Calu3 (cell line): ENCODE measurements around the gene RARA. TPM values are rescaled to one million over a fixed set of nuclear protein-coding genes. Genes with fewer than 3 reads are reported as not detected.

ENCODE experiments used
- Bru-seq: library from RNA; stranded (reverse); fragments of 400-500 nt; gene quantifications from one replicate; lab custom pipeline; 2021; lab: Mats Ljungman, UMichigan
- BruChase-seq, 2 experiments: library from RNA; stranded (reverse); fragments of 400-500 nt; gene quantifications; one replicate each; lab custom pipeline; 2021; lab: Mats Ljungman, UMichigan
- BruUV-seq: library from RNA; stranded (reverse); fragments of 400-500 nt; replicated peaks from 2 replicates; lab custom pipeline; 2021; lab: Mats Ljungman, UMichigan
- CTCF ChIA-PET: fragments of 300-600 bp; sonication (Branson Sonifier 250); formaldehyde crosslinking; loops from one replicate; lab custom pipeline; 2022; ENCODE audit warnings: antibody characterized with exemption; lab: Charles Lee
- DNase-seq: peaks from one replicate; pipeline ENCODE4 v3.0.0; 2022
- H3K27ac Mint-ChIP-seq: one replicate; pipeline ENCODE4 v1.8.0; 2022; ENCODE audit warnings: mixed read lengths; ENCODE audit not compliant: unreplicated experiment
- H3K27me3 Mint-ChIP-seq: one replicate; pipeline ENCODE4 v1.8.0; 2022; ENCODE audit warnings: mixed read lengths; ENCODE audit not compliant: unreplicated experiment
- H3K36me3 Mint-ChIP-seq: one replicate; pipeline ENCODE4 v1.8.0; 2022; ENCODE audit warnings: mild to moderate bottlenecking, moderate library complexity, mixed read lengths; ENCODE audit not compliant: insufficient read depth, unreplicated experiment
- H3K4me1 Mint-ChIP-seq: one replicate; pipeline ENCODE4 v1.8.0; 2022; ENCODE audit warnings: mild to moderate bottlenecking, low read depth, mixed read lengths; ENCODE audit not compliant: unreplicated experiment
- H3K4me3 Mint-ChIP-seq: one replicate; pipeline ENCODE4 v1.8.0; 2022; ENCODE audit warnings: mild to moderate bottlenecking, low read depth, moderate library complexity, mixed read lengths; ENCODE audit not compliant: unreplicated experiment
- H3K9me3 Mint-ChIP-seq: one replicate; pipeline ENCODE4 v1.8.0; 2022; ENCODE audit warnings: low read depth, mixed read lengths; ENCODE audit not compliant: unreplicated experiment
- intact Hi-C: fragments of 100-400 bp; cut with micrococcal nuclease; formaldehyde crosslinking; loops from one replicate; pipeline ENCODE4 v1.10.0; 2022; ENCODE audit not compliant: unreplicated experiment
- long read RNA-seq: library from polyadenylated mRNA; stranded (forward); transcript quantifications from one replicate; pipeline ENCODE4 v2.0.0, GENCODE V29; 2022
- total RNA-seq: library from RNA; stranded (reverse); gene quantifications from 2 replicates; pipeline ENCODE4 v1.2.3, GENCODE V29; 2022
- TF ChIP-seq, protein P1 (sequence below): fragments of 200-600 bp; IDR thresholded peaks from one replicate; pipeline ENCODE4 v1.8.0; 2022; ENCODE audit warnings: antibody characterized with exemption; ENCODE audit not compliant: unreplicated experiment

RARA gene
- total RNA-seq: 150 and 170 TPM in 2 replicates
- percentile 91 among the genes with signal in this experiment for Bru-seq, nascent RNA
- BruChase-seq, experiment 1, labeled RNA remaining after a 6-hour chase: percentile 90 among the genes with signal in this experiment
- BruChase-seq, experiment 2, labeled RNA remaining after a 2-hour chase: percentile 90 among the genes with signal in this experiment
- long read RNA-seq, transcript RARA-204 (9 exons, 2,024 nt): minor isoform, 15 of 75 reads
- long read RNA-seq, transcript RARA-202 (8 exons, 2,285 nt): major isoform, 24 of 75 reads
- long read RNA-seq, partial matches to known transcripts: 15 of 75 reads
- long read RNA-seq, other reads (novel, unspliced or antisense): 18 of 75 reads

DNA sequence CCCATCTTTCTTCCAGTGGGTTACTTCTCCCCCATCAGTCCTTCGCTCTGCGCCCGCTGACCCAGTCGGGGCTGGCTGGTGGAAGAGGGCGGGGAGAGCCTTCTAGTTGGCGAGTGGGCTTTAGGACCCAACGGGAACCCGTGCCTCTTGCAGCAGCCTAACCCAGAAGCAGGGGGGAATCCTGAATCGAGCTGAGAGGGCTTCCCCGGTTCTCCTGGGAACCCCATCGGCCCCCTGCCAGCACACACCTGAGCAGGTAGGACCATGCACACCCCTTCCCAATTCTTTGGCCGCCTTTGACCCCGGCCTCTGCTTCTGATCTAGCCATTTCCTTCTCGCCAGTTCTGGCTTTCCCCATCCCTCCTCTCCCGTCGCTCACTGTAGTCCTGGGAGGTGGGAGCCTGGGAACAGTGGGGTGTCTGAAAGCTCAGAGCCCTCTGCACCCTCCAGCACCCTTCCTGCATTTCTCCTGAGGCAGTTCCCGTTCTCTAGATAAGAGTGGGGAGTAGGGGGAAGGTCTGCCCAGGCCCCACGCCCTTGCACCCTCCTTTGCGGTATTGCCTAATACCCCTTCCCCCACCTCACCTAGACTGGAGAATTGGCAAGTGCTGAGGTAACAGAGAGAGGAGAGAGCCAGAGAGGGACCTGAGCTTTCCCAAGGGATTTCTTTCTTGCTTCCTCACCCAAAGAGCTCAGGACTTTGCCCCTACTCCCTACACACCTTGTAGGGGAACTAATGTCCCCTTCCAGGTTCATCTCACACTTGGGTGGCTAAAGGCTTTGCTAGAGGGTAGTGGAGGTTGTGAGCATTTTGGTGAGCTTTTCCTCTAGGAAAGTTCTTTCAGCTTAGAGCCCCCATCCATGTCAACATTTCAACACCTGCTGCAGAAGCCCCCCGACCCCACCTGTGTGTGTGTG is at the start of gene RARA:
Gene RARA (plus strand): TSS at position 150 of the 918 bp plus-strand sequence. CDS start 22,039 bp downstream, outside the sequence.
- H3K9me3 Mint-ChIP-seq: no peaks in the 10 kb centered on the region
- no peak within 1 kb of the TSS for H3K4me3 Mint-ChIP-seq
- H3K36me3 Mint-ChIP-seq: peaks cover 38% of the 10 kb centered on the region
- peaks cover 2% of the 10 kb centered on the region for H3K4me1 Mint-ChIP-seq
- no peak within 1 kb of the TSS for H3K27ac Mint-ChIP-seq
- DNase-seq: peak; percentile 90
- intact Hi-C loops: no loop called here
- TF ChIP-seq, protein P1, sequence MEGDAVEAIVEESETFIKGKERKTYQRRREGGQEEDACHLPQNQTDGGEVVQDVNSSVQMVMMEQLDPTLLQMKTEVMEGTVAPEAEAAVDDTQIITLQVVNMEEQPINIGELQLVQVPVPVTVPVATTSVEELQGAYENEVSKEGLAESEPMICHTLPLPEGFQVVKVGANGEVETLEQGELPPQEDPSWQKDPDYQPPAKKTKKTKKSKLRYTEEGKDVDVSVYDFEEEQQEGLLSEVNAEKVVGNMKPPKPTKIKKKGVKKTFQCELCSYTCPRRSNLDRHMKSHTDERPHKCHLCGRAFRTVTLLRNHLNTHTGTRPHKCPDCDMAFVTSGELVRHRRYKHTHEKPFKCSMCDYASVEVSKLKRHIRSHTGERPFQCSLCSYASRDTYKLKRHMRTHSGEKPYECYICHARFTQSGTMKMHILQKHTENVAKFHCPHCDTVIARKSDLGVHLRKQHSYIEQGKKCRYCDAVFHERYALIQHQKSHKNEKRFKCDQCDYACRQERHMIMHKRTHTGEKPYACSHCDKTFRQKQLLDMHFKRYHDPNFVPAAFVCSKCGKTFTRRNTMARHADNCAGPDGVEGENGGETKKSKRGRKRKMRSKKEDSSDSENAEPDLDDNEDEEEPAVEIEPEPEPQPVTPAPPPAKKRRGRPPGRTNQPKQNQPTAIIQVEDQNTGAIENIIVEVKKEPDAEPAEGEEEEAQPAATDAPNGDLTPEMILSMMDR: no peak
- no peaks in the 10 kb centered on the region for H3K27me3 Mint-ChIP-seq
- BruUV-seq: no TSS peak
- CTCF ChIA-PET: interaction anchor here (0.6 to 36.5 kb wide), 27 partner anchors 6 to 655 kb away, joined by 3 to 1520 read pairs (median 5); partner anchors contain the start of genes ERBB2, GJD3, TOP2A and WIPF2

DNA sequence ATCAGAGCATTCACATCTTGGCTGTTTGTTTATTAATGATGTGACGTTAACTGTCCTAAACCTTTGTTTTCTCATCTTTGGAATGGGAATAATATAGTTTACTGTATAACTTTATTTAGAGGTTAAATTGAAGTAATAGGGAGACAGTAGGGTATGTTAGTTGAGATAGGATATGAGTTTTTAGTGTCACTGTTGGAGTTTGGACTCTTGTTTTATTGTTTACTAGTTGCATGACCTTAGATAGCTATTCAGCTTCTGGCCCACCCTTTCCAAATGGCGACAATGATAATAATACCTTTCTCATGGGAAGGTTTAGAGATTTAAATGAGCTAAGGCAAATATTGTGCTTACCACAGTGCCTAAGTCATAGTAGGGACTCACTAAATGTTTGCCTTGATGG is 49.5 kb upstream of the RARA start:
- Mint-ChIP-seq H3K36me3 (peaks cover 84% of the 10 kb centered on the region), H3K27ac (no peak overlapping the region), H3K27me3 (no peaks in the 10 kb centered on the region), H3K9me3 (no peaks in the 10 kb centered on the region), H3K4me3 (no peak overlapping the region), H3K4me1 (peaks cover 1% of the 10 kb centered on the region)
- CTCF ChIA-PET: interaction anchor here (0.5 to 2.9 kb wide), 16 partner anchors 8 to 585 kb away, joined by 3 to 19 read pairs (median 4); partner anchors contain the start of gene WIPF2
- TF ChIP-seq, protein P1: no peak
- intact Hi-C loops: no loop called here
- DNase-seq: no peak
- BruUV-seq: TSS peak; percentile 1

DNA sequence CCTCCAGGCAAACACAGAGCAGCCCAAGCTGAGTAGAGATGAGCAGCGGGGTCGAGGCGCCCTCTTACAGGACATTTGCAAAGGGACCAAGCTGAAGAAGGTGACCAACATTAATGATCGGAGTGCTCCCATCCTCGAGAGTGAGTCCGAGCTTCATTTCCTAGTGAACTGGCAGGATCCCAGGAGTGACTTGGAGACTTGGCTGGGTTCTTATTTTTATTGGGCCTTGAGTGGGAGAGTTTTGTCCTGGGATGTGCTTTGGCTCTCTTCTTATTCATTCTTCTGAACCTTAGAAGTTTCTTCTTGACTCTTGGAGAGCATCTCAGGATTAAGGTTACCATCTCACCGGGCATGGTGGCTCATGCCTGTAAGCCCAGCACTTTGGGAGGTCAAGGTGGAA is 48.5 kb upstream of the RARA start:
- no peak for DNase-seq
- intact Hi-C loops: no loop called here
- BruUV-seq: no TSS peak
- CTCF ChIA-PET: interaction anchor here (0.5 to 2.9 kb wide), 15 partner anchors 12 to 915 kb away, joined by 3 to 19 read pairs (median 4); partner anchors contain the start of gene WIPF2
- H3K4me3 Mint-ChIP-seq: no peak overlapping the region
- H3K27ac Mint-ChIP-seq: no peak overlapping the region
- no peaks in the 10 kb centered on the region for H3K9me3 Mint-ChIP-seq
- TF ChIP-seq, protein P1: no peak
- no peaks in the 10 kb centered on the region for H3K4me1 Mint-ChIP-seq
- no peaks in the 10 kb centered on the region for H3K27me3 Mint-ChIP-seq
- H3K36me3 Mint-ChIP-seq: peaks cover 77% of the 10 kb centered on the region
